GM20000 (cell line): ENCODE measurements around the gene EFCAB11.
A peak's percentile ranks its signal among the peaks of the same experiment; 100 is the strongest.

Source experiments
- DNase-seq: peaks from one replicate; pipeline ENCODE4 v3.0.0; 2012; ENCODE audit warnings: low spot score
- TF ChIP-seq, protein P1 (sequence below): IDR thresholded peaks from 2 replicates; pipeline ENCODE4 v1.5.1; 2012; ENCODE audit warnings: mild to moderate bottlenecking, control low read depth; ENCODE audit errors: extremely low read depth, missing control alignments

The EFCAB11 gene

DNA sequence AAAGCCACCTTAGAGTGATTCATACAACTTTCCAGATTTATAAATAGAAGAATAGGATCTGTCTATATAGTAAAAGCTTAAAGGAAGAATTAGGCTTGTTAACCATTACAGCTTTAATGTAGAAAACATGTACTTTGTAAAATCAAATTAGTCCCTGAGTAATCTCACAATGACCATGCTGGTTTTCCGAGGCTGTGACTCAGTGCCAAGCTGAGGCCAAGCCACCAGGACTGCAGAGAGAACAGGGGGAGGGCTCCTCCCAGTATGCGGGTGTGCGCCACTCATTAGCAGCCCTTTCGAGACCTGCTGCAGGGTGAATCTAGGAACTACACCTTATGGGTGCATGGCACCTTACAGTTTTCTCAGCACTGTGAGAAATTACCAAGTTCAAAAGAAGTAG is 167.0 kb downstream of the EFCAB11 start:
- TF ChIP-seq, protein P1, sequence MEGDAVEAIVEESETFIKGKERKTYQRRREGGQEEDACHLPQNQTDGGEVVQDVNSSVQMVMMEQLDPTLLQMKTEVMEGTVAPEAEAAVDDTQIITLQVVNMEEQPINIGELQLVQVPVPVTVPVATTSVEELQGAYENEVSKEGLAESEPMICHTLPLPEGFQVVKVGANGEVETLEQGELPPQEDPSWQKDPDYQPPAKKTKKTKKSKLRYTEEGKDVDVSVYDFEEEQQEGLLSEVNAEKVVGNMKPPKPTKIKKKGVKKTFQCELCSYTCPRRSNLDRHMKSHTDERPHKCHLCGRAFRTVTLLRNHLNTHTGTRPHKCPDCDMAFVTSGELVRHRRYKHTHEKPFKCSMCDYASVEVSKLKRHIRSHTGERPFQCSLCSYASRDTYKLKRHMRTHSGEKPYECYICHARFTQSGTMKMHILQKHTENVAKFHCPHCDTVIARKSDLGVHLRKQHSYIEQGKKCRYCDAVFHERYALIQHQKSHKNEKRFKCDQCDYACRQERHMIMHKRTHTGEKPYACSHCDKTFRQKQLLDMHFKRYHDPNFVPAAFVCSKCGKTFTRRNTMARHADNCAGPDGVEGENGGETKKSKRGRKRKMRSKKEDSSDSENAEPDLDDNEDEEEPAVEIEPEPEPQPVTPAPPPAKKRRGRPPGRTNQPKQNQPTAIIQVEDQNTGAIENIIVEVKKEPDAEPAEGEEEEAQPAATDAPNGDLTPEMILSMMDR, result no peak
- no peak for DNase-seq

DNA sequence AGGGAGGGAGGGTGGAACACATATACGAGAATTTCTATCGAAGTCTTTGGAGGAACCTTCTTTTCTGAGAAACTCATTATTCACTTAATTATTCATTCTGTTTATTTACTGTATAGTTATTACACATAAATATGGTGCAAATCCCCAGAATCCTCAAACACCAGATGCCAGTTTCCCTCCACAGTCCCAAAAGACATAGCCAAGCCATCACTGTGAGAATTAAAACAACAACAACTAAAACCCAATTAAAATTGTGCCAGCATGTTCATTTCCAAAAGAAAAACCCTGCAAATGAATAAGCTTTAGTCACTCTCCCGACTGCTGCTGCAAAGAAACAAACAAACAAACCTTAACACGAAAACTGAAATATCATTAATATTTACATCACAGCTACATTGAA is 173.5 kb downstream of the EFCAB11 start:
- DNase-seq, result no peak
- TF ChIP-seq, protein P1, result no peak

DNA sequence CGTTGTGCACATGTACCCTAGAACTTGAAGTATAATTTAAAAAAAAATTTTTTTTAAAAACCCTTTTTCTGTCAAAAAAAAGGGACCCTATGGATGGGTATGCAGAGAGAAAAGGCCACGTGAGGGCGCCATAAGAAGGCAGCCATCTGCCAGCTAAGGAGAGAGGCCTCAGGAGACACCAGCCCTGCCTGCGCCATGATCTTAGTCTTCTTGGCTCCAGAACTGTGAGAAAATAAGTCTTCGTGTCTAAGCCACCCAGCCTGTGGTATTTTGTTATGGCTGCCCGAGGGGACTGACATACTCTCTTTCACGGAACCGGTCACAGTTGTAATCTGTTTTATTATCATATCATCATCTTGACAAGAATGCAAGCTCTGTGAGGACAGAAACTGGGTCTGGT is 174.8 kb downstream of the EFCAB11 start:
- TF ChIP-seq, protein P1, result no peak
- no peak for DNase-seq

DNA sequence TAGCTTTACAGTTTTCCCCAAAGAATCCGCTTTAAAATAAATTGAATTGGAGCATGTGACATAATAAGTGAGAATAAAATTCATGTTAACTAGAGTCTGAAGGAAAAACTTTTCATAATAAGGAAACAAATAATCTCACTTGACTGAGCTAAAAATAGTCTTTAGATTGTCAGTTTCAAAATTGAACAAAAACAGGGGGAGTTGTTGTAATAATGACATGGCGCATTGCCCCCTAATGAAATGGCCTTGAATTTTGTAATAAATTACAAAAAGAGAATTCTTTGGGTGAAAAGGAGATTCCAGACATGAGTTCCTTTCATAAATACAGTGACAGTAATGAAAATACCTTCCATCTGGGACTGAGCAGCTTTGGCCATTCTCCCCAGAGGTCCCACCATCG is 178.6 kb downstream of the EFCAB11 start:
- DNase-seq, result no peak
- TF ChIP-seq, protein P1, result no peak

DNA sequence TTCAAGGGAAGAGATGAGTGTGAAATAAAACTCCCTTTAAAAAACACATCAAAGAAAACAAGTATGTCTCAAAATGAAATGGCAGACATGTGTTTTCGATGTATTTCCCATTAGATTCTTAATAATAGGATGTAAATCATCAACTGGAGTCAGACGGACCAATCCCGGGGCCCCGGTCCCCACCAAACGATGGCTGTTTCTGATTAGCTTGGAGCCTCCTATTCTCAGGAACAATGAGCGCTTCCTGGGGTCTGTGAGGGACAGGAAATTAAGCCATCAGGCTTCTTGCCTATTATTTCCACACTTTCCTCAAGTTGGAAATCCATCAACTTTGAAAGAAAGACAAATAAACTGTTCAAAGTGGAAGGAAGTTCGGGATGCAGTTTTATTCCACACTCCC is 179.4 kb downstream of the EFCAB11 start:
- TF ChIP-seq, protein P1, result no peak
- no peak for DNase-seq

DNA sequence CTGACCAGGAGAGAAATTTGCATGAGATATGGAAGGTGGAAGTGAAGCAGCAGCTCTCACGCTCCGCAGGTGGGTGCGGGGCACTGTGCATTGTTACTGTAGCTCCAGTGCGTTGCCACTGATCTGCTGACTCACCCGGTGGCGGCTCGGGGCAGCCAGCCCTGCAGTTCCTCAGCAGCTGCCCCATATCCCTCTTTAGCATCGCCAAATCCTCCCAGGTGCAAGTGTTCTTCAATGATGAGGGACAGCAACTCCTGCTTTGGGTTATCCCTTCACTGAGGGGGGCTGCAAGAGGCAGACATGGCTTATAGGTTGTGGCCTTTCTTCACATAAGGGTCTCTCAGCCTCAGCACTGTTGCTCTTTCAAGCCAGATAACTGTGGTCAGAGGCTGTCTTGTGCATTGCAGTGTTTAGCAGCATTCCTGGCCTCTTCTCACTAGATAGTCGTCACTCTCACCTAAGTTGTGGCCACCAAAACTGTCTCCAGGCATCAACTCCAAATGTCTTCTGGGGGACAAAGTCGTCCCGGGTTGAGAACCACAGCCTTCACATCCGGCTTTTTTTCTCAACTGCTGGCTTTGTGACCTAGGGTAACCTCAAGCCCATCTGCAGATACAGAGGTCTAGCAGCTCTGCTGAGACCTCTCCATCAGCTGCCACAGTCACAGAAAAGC is 180.8 kb downstream of the EFCAB11 start:
- TF ChIP-seq, protein P1, result no peak
- DNase-seq, result peak; percentile 66

DNA sequence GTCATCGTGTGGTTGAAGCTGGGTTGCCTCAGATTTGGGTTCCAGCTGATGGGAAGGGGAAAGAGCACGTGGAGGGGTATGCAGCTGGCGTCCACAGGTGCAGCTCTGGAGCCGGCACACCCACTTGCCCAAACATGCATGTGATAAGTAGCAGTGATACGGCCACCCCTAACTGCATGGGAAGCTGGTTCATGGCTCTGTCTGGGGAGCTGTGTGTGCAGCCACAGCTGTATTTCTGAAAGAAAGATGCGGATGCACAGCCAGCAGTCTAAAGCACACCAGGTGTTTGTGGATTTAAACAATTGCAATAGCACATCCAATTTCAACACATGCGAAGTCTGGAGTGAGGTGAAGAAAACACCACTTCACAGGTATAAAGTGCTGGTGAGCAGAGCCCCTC is 181.4 kb downstream of the EFCAB11 start:
- DNase-seq, result peak; percentile 18
- TF ChIP-seq, protein P1, result no peak
